ENCODE measurements around the gene BAIAP2L1.

The BAIAP2L1 gene

GRCh38 chr7:98291717-98292116 lies 109.2 kb downstream of the BAIAP2L1 start:
- no peak for DNase-seq

GRCh38 chr7:98289333-98289875 lies 111.5 kb downstream of the BAIAP2L1 start:
- no peak for DNase-seq

GRCh38 chr7:98288064-98288823 lies 112.6 kb downstream of the BAIAP2L1 start:
- no peak for DNase-seq

- no peak for DNase-seq
Observed at GRCh38 chr7:98287486-98287959, 113.4 kb downstream of the BAIAP2L1 start.

GRCh38 chr7:98286701-98287485 lies 114.0 kb downstream of the BAIAP2L1 start:
- no peak for DNase-seq

- DNase-seq = peak; percentile 23
Observed at GRCh38 chr7:98286093-98286539, 114.8 kb downstream of the BAIAP2L1 start.

GRCh38 chr7:98285157-98286092 lies 115.5 kb downstream of the BAIAP2L1 start:
- DNase-seq = no peak

GRCh38 chr7:98284335-98285036 lies 116.4 kb downstream of the BAIAP2L1 start:
- peak; percentile 54 for DNase-seq

GRCh38 chr7:98283887-98284222 lies 117.0 kb downstream of the BAIAP2L1 start:
- DNase-seq = no peak

- DNase-seq = peak; percentile 12
Observed at GRCh38 chr7:98283127-98283886, 117.6 kb downstream of the BAIAP2L1 start.

- no peak for DNase-seq
Observed at GRCh38 chr7:98282703-98283102, 118.2 kb downstream of the BAIAP2L1 start.

- no peak for DNase-seq
Observed at GRCh38 chr7:98281757-98282606, 118.9 kb downstream of the BAIAP2L1 start.

- DNase-seq = peak; percentile 90
Observed at GRCh38 chr7:98280791-98281756, 119.8 kb downstream of the BAIAP2L1 start, which contains the start of gene BRI3. Gene BRI3 (plus strand): TSS chr7:98281686. CDS start chr7:98281796, 110 bp downstream.

- DNase-seq = no peak
Observed at GRCh38 chr7:98280296-98280695, 120.6 kb downstream of the BAIAP2L1 start.

GRCh38 chr7:98278936-98279335 lies 122.0 kb downstream of the BAIAP2L1 start:
- no peak for DNase-seq

- DNase-seq = no peak
Observed at GRCh38 chr7:98278408-98278807, 122.5 kb downstream of the BAIAP2L1 start.

GRCh38 chr7:98276241-98276761 lies 124.6 kb downstream of the BAIAP2L1 start:
- DNase-seq = no peak

- DNase-seq = no peak
Observed at GRCh38 chr7:98267303-98267702, 133.6 kb downstream of the BAIAP2L1 start.

Measured in fibroblast of skin of abdomen (primary cell).